Measurements from ENCODE around the gene SLC2A1. TPM values are rescaled to one million over a fixed set of nuclear protein-coding genes. Genes with fewer than 3 reads are reported as not detected.

Gene SLC2A1
- total RNA-seq, 1 donor from 2014 or later, result 236 TPM

DNA sequence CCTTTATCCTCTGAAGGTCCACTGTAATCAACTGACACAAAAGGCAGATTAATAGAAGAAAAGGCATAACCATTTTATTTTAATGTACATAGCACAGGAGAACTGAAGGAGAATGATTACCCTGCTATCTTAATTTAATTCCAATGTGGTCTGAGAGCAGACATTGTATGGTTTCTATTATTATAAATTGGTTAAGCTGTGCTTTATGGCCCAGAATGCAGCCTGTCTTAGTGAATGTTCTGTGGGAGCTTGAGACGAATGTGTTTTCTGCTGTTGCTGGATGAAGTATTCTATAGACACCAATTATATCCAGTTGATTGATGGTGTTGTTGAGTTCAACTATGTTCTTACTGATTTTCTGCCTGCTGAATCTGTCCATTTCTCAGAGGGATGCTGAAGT lies 25.0 kb upstream of the SLC2A1 start:
- H3K4me3 Mint-ChIP-seq (ENCODE audit: unreplicated experiment), result no peak overlapping the region
- TF ChIP-seq CTCF (IDR thresholded peaks at IDR 0.05), result no peak
- H3K36me3 Mint-ChIP-seq (ENCODE audit: unreplicated experiment), result no peaks in the 10 kb centered on the region
- H3K27ac Mint-ChIP-seq (ENCODE audit: unreplicated experiment), result no peak overlapping the region
- no peak for DNase-seq (ENCODE audit: extremely low spot score, unreplicated experiment)
- peaks cover 46% of the 10 kb centered on the region for H3K4me1 Mint-ChIP-seq (ENCODE audit: unreplicated experiment)
- no peaks in the 10 kb centered on the region for H3K27me3 Mint-ChIP-seq (ENCODE audit: unreplicated experiment)
- no peaks in the 10 kb centered on the region for H3K9me3 Mint-ChIP-seq (ENCODE audit: unreplicated experiment)

- H3K27ac Mint-ChIP-seq (ENCODE audit: unreplicated experiment), result no peak overlapping the region
- H3K4me1 Mint-ChIP-seq (ENCODE audit: unreplicated experiment), result peaks cover 51% of the 10 kb centered on the region
- no peak for TF ChIP-seq CTCF (IDR thresholded peaks at IDR 0.05)
- no peak for DNase-seq (ENCODE audit: extremely low spot score, unreplicated experiment)
- no peak overlapping the region for H3K4me3 Mint-ChIP-seq (ENCODE audit: unreplicated experiment)
- no peaks in the 10 kb centered on the region for H3K9me3 Mint-ChIP-seq (ENCODE audit: unreplicated experiment)
- no peaks in the 10 kb centered on the region for H3K27me3 Mint-ChIP-seq (ENCODE audit: unreplicated experiment)
- no peaks in the 10 kb centered on the region for H3K36me3 Mint-ChIP-seq (ENCODE audit: unreplicated experiment)
Observed at GRCh38 chr1:42983253-42983652, 24.6 kb upstream of the SLC2A1 start.

DNA sequence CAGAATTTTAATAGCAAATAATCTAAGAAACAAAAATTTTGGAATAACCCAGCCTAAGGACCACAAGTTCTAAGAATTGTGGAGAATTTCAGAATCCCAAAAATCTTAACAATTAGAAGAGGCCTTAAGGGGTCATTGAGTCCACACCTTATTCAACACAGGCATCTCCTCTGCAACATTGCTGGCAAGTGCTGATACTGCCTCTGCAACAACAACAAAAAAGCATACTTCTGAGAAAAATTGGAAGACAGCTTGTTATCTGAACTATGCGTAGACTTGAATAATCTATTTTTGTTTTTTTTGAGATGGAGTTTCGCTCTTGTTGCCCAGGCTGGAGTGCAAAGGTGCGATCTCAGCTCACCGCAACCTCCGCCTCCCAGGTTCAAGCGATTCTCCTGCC lies 24.0 kb upstream of the SLC2A1 start:
- no peak for DNase-seq (ENCODE audit: extremely low spot score, unreplicated experiment)
- no peak overlapping the region for H3K27ac Mint-ChIP-seq (ENCODE audit: unreplicated experiment)

GRCh38 chr1:42981871-42982270 lies 23.2 kb upstream of the SLC2A1 start:
- no peak for DNase-seq (ENCODE audit: extremely low spot score, unreplicated experiment)
- no peaks in the 10 kb centered on the region for H3K36me3 Mint-ChIP-seq (ENCODE audit: unreplicated experiment)
- no peak overlapping the region for H3K4me3 Mint-ChIP-seq (ENCODE audit: unreplicated experiment)
- H3K27me3 Mint-ChIP-seq (ENCODE audit: unreplicated experiment), result no peaks in the 10 kb centered on the region
- no peak for TF ChIP-seq CTCF (IDR thresholded peaks at IDR 0.05)
- peaks cover 59% of the 10 kb centered on the region for H3K4me1 Mint-ChIP-seq (ENCODE audit: unreplicated experiment)
- H3K9me3 Mint-ChIP-seq (ENCODE audit: unreplicated experiment), result no peaks in the 10 kb centered on the region
- no peak overlapping the region for H3K27ac Mint-ChIP-seq (ENCODE audit: unreplicated experiment)

More for the DNA sequence above, 24.0 kb upstream of the SLC2A1 start:
- H3K36me3 Mint-ChIP-seq (ENCODE audit: unreplicated experiment), result no peaks in the 10 kb centered on the region
- no peak for TF ChIP-seq CTCF (IDR thresholded peaks at IDR 0.05)
- H3K9me3 Mint-ChIP-seq (ENCODE audit: unreplicated experiment), result no peaks in the 10 kb centered on the region
- H3K27me3 Mint-ChIP-seq (ENCODE audit: unreplicated experiment), result no peaks in the 10 kb centered on the region
- H3K4me3 Mint-ChIP-seq (ENCODE audit: unreplicated experiment), result no peak overlapping the region
- H3K4me1 Mint-ChIP-seq (ENCODE audit: unreplicated experiment), result peaks cover 57% of the 10 kb centered on the region

- no peak for DNase-seq (ENCODE audit: extremely low spot score, unreplicated experiment)
- peaks cover 59% of the 10 kb centered on the region for H3K4me1 Mint-ChIP-seq (ENCODE audit: unreplicated experiment)
- no peaks in the 10 kb centered on the region for H3K9me3 Mint-ChIP-seq (ENCODE audit: unreplicated experiment)
- H3K27me3 Mint-ChIP-seq (ENCODE audit: unreplicated experiment), result no peaks in the 10 kb centered on the region
- H3K27ac Mint-ChIP-seq (ENCODE audit: unreplicated experiment), result no peak overlapping the region
- no peak for TF ChIP-seq CTCF (IDR thresholded peaks at IDR 0.05)
- peaks cover 4% of the 10 kb centered on the region for H3K36me3 Mint-ChIP-seq (ENCODE audit: unreplicated experiment)
- no peak overlapping the region for H3K4me3 Mint-ChIP-seq (ENCODE audit: unreplicated experiment)
Observed at GRCh38 chr1:42981255-42981805, 22.7 kb upstream of the SLC2A1 start.
